Thyroid gland (tissue), 4 donors: ENCODE measurements around the gene SLC2A1.

Experiments used
- CTCF ChIP-seq, 6 experiments: fragments of 200-600 bp in 3 of 6; fragments of 450-650 bp in 3 of 6; sonication (generic) in 3 of 6; IDR thresholded peaks; one replicate each; pipeline ENCODE4 v1.5.1; 2016 to 2019; ENCODE audit warnings: antibody characterized with exemption in 6 of 6, mild to moderate bottlenecking in 2 of 6, inconsistent platforms in 1 of 6, moderate library complexity in 1 of 6
- POLR2A ChIP-seq, 2 donors: fragments of 450-650 bp; IDR thresholded peaks; one replicate each; pipeline ENCODE4 v1.6.1; 2017; ENCODE audit warnings: antibody characterized with exemption in 2 of 2, mild to moderate bottlenecking in 2 of 2, moderate library complexity in 1 of 2

GRCh38 chr1:42990757-42991346 is 32.2 kb upstream of the SLC2A1 start:
- TF ChIP-seq CTCF (IDR thresholded peaks at IDR 0.05) (no peak), POLR2A (IDR thresholded peaks at IDR 0.05) (no peak)
